ENCODE measurements around the gene SORL1. TPM values are rescaled to one million over a fixed set of nuclear protein-coding genes. Genes with fewer than 3 reads are reported as not detected.

The SORL1 gene
- total RNA-seq, 1 donor from 2014 or later = 4.6 TPM

DNA sequence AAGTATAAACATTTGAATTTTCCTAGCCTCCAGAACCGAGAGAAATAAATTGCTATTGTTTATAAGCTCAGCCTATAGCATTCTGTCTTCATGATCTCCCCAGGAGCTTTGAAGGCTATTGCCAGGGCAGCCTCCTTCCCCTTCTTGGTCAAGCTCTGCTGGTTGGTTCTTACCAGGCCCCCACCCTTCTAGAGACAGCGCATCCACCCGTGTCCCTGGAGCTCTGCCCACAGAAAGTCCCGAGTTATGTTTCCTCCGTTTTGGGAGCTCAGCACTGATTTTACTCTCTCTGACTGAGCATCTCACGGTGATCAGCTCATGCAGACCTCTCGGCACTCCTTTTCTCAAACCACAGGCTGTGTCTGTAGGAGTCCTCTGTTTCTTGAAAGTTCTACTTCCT, 124.4 kb downstream of the SORL1 start:
- no peak for DNase-seq (ENCODE audit: low spot score)
- H3K4me1 Mint-ChIP-seq (ENCODE audit: unreplicated experiment) = peaks cover 10% of the 10 kb centered on the region
- no peak overlapping the region for H3K4me3 Mint-ChIP-seq (ENCODE audit: unreplicated experiment)
- TF ChIP-seq CTCF (IDR thresholded peaks at IDR 0.05; ENCODE audit: unreplicated experiment) = no peak
- H3K9me3 Mint-ChIP-seq (ENCODE audit: unreplicated experiment) = no peaks in the 10 kb centered on the region
- no peaks in the 10 kb centered on the region for H3K27me3 Mint-ChIP-seq (ENCODE audit: unreplicated experiment)
- peaks cover 9% of the 10 kb centered on the region for H3K36me3 Mint-ChIP-seq (ENCODE audit: low read depth, unreplicated experiment)
- H3K27ac Mint-ChIP-seq (ENCODE audit: unreplicated experiment) = no peak overlapping the region

DNA sequence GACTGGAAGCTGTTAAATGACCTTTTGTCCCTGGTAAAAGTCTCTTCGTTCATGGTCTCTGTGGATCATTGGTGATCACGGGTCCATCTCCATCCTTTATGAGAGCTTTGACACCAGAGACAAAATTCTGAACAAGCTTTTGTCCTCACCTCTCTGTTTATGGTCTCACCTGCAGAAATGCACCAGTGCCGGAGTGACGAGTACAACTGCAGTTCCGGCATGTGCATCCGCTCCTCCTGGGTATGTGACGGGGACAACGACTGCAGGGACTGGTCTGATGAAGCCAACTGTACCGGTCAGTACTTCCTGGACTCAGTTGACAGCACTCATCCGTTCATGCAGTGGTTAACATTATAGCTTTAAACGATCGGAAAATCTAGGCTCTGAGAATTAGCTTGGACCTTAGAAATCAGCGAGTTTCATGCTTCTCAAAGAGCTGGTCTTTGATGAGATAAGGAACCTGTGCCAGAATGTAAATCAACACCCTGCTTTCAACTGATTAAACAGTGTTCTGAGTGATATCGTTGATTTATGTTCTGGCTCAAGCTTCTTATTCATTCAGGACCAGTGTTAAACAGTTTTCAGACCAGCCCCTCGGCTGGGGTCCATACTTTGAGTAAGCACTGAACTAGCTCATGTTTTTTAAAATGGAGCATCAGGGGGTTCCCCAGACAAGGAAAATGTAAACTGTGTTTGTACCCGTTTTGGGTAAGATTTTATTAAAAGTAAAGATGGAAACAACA, 125.2 kb downstream of the SORL1 start:
- H3K27ac Mint-ChIP-seq (ENCODE audit: unreplicated experiment) = no peak overlapping the region
- peaks cover 11% of the 10 kb centered on the region for H3K4me1 Mint-ChIP-seq (ENCODE audit: unreplicated experiment)

GRCh38 chr11:121578251-121578976, 126.3 kb downstream of the SORL1 start:
- H3K4me1 Mint-ChIP-seq (ENCODE audit: unreplicated experiment) = peaks cover 10% of the 10 kb centered on the region
- H3K36me3 Mint-ChIP-seq (ENCODE audit: low read depth, unreplicated experiment) = peaks cover 9% of the 10 kb centered on the region
- TF ChIP-seq CTCF (IDR thresholded peaks at IDR 0.05; ENCODE audit: unreplicated experiment) = no peak
- H3K27ac Mint-ChIP-seq (ENCODE audit: unreplicated experiment) = no peak overlapping the region
- H3K4me3 Mint-ChIP-seq (ENCODE audit: unreplicated experiment) = no peak overlapping the region
- no peaks in the 10 kb centered on the region for H3K27me3 Mint-ChIP-seq (ENCODE audit: unreplicated experiment)
- H3K9me3 Mint-ChIP-seq (ENCODE audit: unreplicated experiment) = no peaks in the 10 kb centered on the region
- DNase-seq (ENCODE audit: low spot score) = no peak

More for the DNA sequence above, 125.2 kb downstream of the SORL1 start:
- no peak for TF ChIP-seq CTCF (IDR thresholded peaks at IDR 0.05; ENCODE audit: unreplicated experiment)
- Mint-ChIP-seq H3K27me3 (ENCODE audit: unreplicated experiment) (no peaks in the 10 kb centered on the region), H3K36me3 (ENCODE audit: low read depth, unreplicated experiment) (peaks cover 9% of the 10 kb centered on the region), H3K9me3 (ENCODE audit: unreplicated experiment) (no peaks in the 10 kb centered on the region), H3K4me3 (ENCODE audit: unreplicated experiment) (no peak overlapping the region)
- DNase-seq (ENCODE audit: low spot score) = no peak

GRCh38 chr11:121580154-121580553, 128.0 kb downstream of the SORL1 start:
- peaks cover 10% of the 10 kb centered on the region for H3K4me1 Mint-ChIP-seq (ENCODE audit: unreplicated experiment)
- peaks cover 9% of the 10 kb centered on the region for H3K36me3 Mint-ChIP-seq (ENCODE audit: low read depth, unreplicated experiment)
- H3K4me3 Mint-ChIP-seq (ENCODE audit: unreplicated experiment) = no peak overlapping the region
- no peak overlapping the region for H3K27ac Mint-ChIP-seq (ENCODE audit: unreplicated experiment)
- no peak for DNase-seq (ENCODE audit: low spot score)
- no peak for TF ChIP-seq CTCF (IDR thresholded peaks at IDR 0.05; ENCODE audit: unreplicated experiment)
- no peaks in the 10 kb centered on the region for H3K9me3 Mint-ChIP-seq (ENCODE audit: unreplicated experiment)
- no peaks in the 10 kb centered on the region for H3K27me3 Mint-ChIP-seq (ENCODE audit: unreplicated experiment)

GRCh38 chr11:121581607-121582006, 129.5 kb downstream of the SORL1 start:
- H3K27me3 Mint-ChIP-seq (ENCODE audit: unreplicated experiment) = no peaks in the 10 kb centered on the region
- no peak overlapping the region for H3K27ac Mint-ChIP-seq (ENCODE audit: unreplicated experiment)
- H3K36me3 Mint-ChIP-seq (ENCODE audit: low read depth, unreplicated experiment) = peaks cover 9% of the 10 kb centered on the region
- no peak for DNase-seq (ENCODE audit: low spot score)
- H3K4me1 Mint-ChIP-seq (ENCODE audit: unreplicated experiment) = peaks cover 2% of the 10 kb centered on the region
- no peaks in the 10 kb centered on the region for H3K9me3 Mint-ChIP-seq (ENCODE audit: unreplicated experiment)
- no peak overlapping the region for H3K4me3 Mint-ChIP-seq (ENCODE audit: unreplicated experiment)
- no peak for TF ChIP-seq CTCF (IDR thresholded peaks at IDR 0.05; ENCODE audit: unreplicated experiment)
